DMS79 treated with DMSO at 0.1 percent for 48 hours (cell line): Measurements from ENCODE around the gene WNT8A.
"Not testable (repeated sequence)": the region's sequence is repeated elsewhere in the genome, so short reads cannot be mapped to it uniquely, and the experiment has no call there.

Experiments
- DNase-seq: peaks from one replicate; lab custom pipeline; 2025; lab: John Stamatoyannopoulos, UW

The WNT8A gene

GRCh38 chr5:138083702-138084101 lies at the start of gene WNT8A:
TSS of gene WNT8A (plus strand) at chr5:138084033. CDS start at chr5:138084128, 95 bp downstream.
- DNase-seq, result no peak

GRCh38 chr5:138035605-138036537 lies 48.0 kb upstream of the WNT8A start:
- peak; percentile 65 for DNase-seq

- no peak for DNase-seq
Observed at GRCh38 chr5:138037271-138037670, 46.6 kb upstream of the WNT8A start.

GRCh38 chr5:138037907-138038633 lies 45.8 kb upstream of the WNT8A start:
- no peak for DNase-seq

- DNase-seq, result no peak
Observed at GRCh38 chr5:138038826-138039225, 45.0 kb upstream of the WNT8A start.

GRCh38 chr5:138045283-138045682 lies 38.5 kb upstream of the WNT8A start:
- DNase-seq, result not testable (repeated sequence)

GRCh38 chr5:138051441-138052296 lies 32.2 kb upstream of the WNT8A start:
- DNase-seq, result no peak

GRCh38 chr5:138052718-138053117 lies 31.1 kb upstream of the WNT8A start:
- not testable (repeated sequence) for DNase-seq

- no peak for DNase-seq
Observed at GRCh38 chr5:138053554-138053953, 30.3 kb upstream of the WNT8A start.

GRCh38 chr5:138054206-138054605 lies 29.6 kb upstream of the WNT8A start:
- DNase-seq, result no peak

GRCh38 chr5:138054847-138055558 lies 28.8 kb upstream of the WNT8A start:
- DNase-seq, result peak; percentile 7

GRCh38 chr5:138064526-138064925 lies 19.3 kb upstream of the WNT8A start:
- no peak for DNase-seq

GRCh38 chr5:138065102-138065501 lies 18.7 kb upstream of the WNT8A start:
- no peak for DNase-seq

- no peak for DNase-seq
Observed at GRCh38 chr5:138067945-138068344, 15.9 kb upstream of the WNT8A start.

- peak; percentile 2 for DNase-seq
Observed at GRCh38 chr5:138068742-138069600, 14.9 kb upstream of the WNT8A start.

- DNase-seq, result not testable (repeated sequence)
Observed at GRCh38 chr5:138070026-138070425, 13.8 kb upstream of the WNT8A start.

GRCh38 chr5:138077064-138077696 lies 6.7 kb upstream of the WNT8A start:
- DNase-seq, result peak; percentile 48

GRCh38 chr5:138078006-138078643 lies 5.7 kb upstream of the WNT8A start:
- DNase-seq, result no peak

- no peak for DNase-seq
Observed at GRCh38 chr5:138082033-138082432, 1.8 kb upstream of the WNT8A start.
